HG03432 (cell line): ENCODE results near the gene HOXA4.

Experiments used
- ATAC-seq: cut with Tn5 transposase; IDR thresholded peaks from one replicate; pipeline ENCODE4 v1.9.1; 2021; ENCODE audit warnings: mild to moderate bottlenecking, moderate library complexity; ENCODE audit not compliant: unreplicated experiment

Gene HOXA4

GRCh38 chr7:27158436-27159265, 28.1 kb upstream of the HOXA4 start:
- no peak for ATAC-seq

GRCh38 chr7:27157702-27158431, 27.3 kb upstream of the HOXA4 start:
- no peak for ATAC-seq

- ATAC-seq, result no peak
These were observed 26.6 kb upstream of the HOXA4 start for GRCh38 chr7:27156916-27157701.

- ATAC-seq, result no peak
These were observed 25.9 kb upstream of the HOXA4 start, which contains the start of gene HOXA7 for GRCh38 chr7:27156508-27156898. Gene HOXA7, minus strand, starts transcription at chr7:27156675. Its CDS starts 130 bp downstream, at chr7:27156545.

- ATAC-seq, result no peak
These were observed 25.4 kb upstream of the HOXA4 start for GRCh38 chr7:27155816-27156507.

GRCh38 chr7:27154901-27155815, 24.6 kb upstream of the HOXA4 start:
- no peak for ATAC-seq

- no peak for ATAC-seq
These were observed 23.8 kb upstream of the HOXA4 start for GRCh38 chr7:27154369-27154768.

- ATAC-seq, result no peak
These were observed 23.0 kb upstream of the HOXA4 start for GRCh38 chr7:27153526-27153925.

- ATAC-seq, result no peak
These were observed 22.4 kb upstream of the HOXA4 start for GRCh38 chr7:27152816-27153442.

- ATAC-seq, result no peak
These were observed 21.6 kb upstream of the HOXA4 start, which contains the start of gene HOXA3 for GRCh38 chr7:27151931-27152815. Gene HOXA3, minus strand, starts transcription at chr7:27152583. Its CDS starts 41,943 bp downstream, at chr7:27110640.

GRCh38 chr7:27151341-27151930, 20.9 kb upstream of the HOXA4 start:
- ATAC-seq, result no peak

- ATAC-seq, result peak; percentile 93
These were observed 20.2 kb upstream of the HOXA4 start for GRCh38 chr7:27150568-27151340.

GRCh38 chr7:27149842-27150567, 19.4 kb upstream of the HOXA4 start:
- no peak for ATAC-seq

- no peak for ATAC-seq
These were observed 18.4 kb upstream of the HOXA4 start for GRCh38 chr7:27148756-27149641.

GRCh38 chr7:27148031-27148755, 17.6 kb upstream of the HOXA4 start:
- no peak for ATAC-seq
